GM10266 (cell line): Measurements from ENCODE around the gene GRB2.
A peak's percentile ranks its signal among the peaks of the same experiment; 100 is the strongest.

Source experiments
- DNase-seq: peaks from one replicate; pipeline ENCODE4 v3.0.0; 2012; ENCODE audit errors: extremely low spot score
- TF ChIP-seq, protein P1 (sequence below): IDR thresholded peaks from 2 replicates; pipeline ENCODE4 v1.5.1; 2012; ENCODE audit warnings: mild to moderate bottlenecking, low read depth; ENCODE audit not compliant: control insufficient read depth, insufficient read depth; ENCODE audit errors: missing control alignments

The GRB2 gene

GRCh38 chr17:75271955-75272847 lies 133.3 kb downstream of the GRB2 start:
- TF ChIP-seq, protein P1, sequence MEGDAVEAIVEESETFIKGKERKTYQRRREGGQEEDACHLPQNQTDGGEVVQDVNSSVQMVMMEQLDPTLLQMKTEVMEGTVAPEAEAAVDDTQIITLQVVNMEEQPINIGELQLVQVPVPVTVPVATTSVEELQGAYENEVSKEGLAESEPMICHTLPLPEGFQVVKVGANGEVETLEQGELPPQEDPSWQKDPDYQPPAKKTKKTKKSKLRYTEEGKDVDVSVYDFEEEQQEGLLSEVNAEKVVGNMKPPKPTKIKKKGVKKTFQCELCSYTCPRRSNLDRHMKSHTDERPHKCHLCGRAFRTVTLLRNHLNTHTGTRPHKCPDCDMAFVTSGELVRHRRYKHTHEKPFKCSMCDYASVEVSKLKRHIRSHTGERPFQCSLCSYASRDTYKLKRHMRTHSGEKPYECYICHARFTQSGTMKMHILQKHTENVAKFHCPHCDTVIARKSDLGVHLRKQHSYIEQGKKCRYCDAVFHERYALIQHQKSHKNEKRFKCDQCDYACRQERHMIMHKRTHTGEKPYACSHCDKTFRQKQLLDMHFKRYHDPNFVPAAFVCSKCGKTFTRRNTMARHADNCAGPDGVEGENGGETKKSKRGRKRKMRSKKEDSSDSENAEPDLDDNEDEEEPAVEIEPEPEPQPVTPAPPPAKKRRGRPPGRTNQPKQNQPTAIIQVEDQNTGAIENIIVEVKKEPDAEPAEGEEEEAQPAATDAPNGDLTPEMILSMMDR = no peak
- no peak for DNase-seq

GRCh38 chr17:75271233-75271954 lies 134.1 kb downstream of the GRB2 start:
- peak; percentile 98 for DNase-seq
- TF ChIP-seq, protein P1 = peak; percentile 99

GRCh38 chr17:75270966-75271232 lies 134.6 kb downstream of the GRB2 start, which contains the start of gene MIF4GD:
TSS of gene MIF4GD (minus strand) at chr17:75271231. CDS start at chr17:75270195, 1,036 bp downstream.
- no peak for DNase-seq
- TF ChIP-seq, protein P1 = no peak

DNA sequence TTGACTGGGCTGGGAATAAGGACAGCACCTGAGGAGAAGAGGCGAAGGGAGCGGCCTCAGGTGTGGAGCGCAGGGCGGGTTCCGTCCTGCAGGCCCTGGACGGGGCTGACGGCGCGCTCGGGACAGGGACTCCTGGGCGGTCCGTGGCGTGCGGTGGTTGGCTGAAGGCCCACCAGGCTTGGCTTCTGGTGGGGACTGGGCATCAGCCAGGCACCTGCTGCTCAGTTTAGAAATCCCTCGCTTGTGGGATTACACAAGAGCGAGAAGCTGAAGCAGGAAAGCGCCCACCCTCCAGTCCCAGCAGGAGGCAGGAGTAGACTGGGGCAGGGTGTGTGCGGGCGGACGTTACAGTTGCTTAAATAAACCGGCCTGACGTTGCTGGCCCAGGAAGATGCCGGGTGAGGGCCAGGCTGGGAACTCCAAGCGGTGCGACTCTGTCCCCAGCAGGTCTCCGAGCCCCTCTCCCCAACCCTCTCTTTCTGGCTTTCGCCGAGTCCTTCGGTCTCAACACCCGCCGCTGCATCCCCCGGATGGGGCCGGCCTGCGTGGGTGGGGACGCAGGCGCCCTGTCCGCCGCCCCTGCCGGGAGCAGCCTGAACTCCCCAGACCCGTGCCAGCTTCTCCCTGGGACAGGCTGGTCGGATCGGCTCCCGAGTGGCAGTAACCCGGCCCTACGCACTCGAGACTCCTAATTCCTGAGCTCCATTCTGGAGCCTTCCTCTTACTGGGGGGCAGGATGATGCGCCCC lies 135.1 kb downstream of the GRB2 start:
- DNase-seq = peak; percentile 87
- TF ChIP-seq, protein P1 = peak; percentile 35

GRCh38 chr17:75269844-75270217 lies 135.6 kb downstream of the GRB2 start:
- DNase-seq = no peak
- TF ChIP-seq, protein P1 = no peak
